Measurements from ENCODE around the gene PRXL2B. TPM values are rescaled to one million over a fixed set of nuclear protein-coding genes. Genes with fewer than 3 reads are reported as not detected.
A peak's percentile ranks its signal among the peaks of the same experiment; 100 is the strongest.
"Not testable (repeated sequence)": the region's sequence is repeated elsewhere in the genome, so short reads cannot be mapped to it uniquely, and the experiment has no call there.

The PRXL2B gene
- total RNA-seq, 2 experiments from 2014 or later, result 23.7 to 36.8 TPM

- ATAC-seq, result no peak
- POLR2A ChIA-PET, result no interaction called here
These were observed 20.2 kb upstream of the PRXL2B start for GRCh38 chr1:2566101-2567045.

GRCh38 chr1:2567083-2567679, 19.4 kb upstream of the PRXL2B start:
- ATAC-seq, result peak; percentile 8
- Mint-ChIP-seq H3K36me3 (ENCODE audit: low read depth) (peaks cover 3% of the 10 kb centered on the region), H3K4me3 (no peak overlapping the region), H3K4me1 (no peaks in the 10 kb centered on the region), H3K27ac (no peak overlapping the region), H3K27me3 (no peaks in the 10 kb centered on the region), H3K9me3 (ENCODE audit: low read depth) (no peaks in the 10 kb centered on the region)
- CTCF ChIA-PET, result no interaction called here
- POLR2A ChIA-PET, result no interaction called here
- DNase-seq, result no peak
- intact Hi-C loops (cut with DNase I, micrococcal nuclease), result no loop called here

More at GRCh38 chr1:2566101-2567045, 20.2 kb upstream of the PRXL2B start:
- Mint-ChIP-seq H3K36me3 (ENCODE audit: low read depth) (peaks cover 5% of the 10 kb centered on the region), H3K27ac (no peak overlapping the region), H3K27me3 (no peaks in the 10 kb centered on the region), H3K4me1 (peaks cover 2% of the 10 kb centered on the region), H3K4me3 (no peak overlapping the region), H3K9me3 (ENCODE audit: low read depth) (no peaks in the 10 kb centered on the region)
- CTCF ChIA-PET, result no interaction called here
- no peak for DNase-seq
- intact Hi-C loops (cut with DNase I, micrococcal nuclease), result no loop called here

GRCh38 chr1:2568187-2568816, 18.3 kb upstream of the PRXL2B start:
- H3K36me3 Mint-ChIP-seq (ENCODE audit: low read depth); CTCF ChIA-PET; DNase-seq; ATAC-seq; intact Hi-C loops (cut with DNase I, micrococcal nuclease); H3K4me3 Mint-ChIP-seq; H3K27ac Mint-ChIP-seq; H3K27me3 Mint-ChIP-seq; H3K9me3 Mint-ChIP-seq (ENCODE audit: low read depth); H3K4me1 Mint-ChIP-seq; POLR2A ChIA-PET: not testable (repeated sequence)

GRCh38 chr1:2569060-2569459, 17.5 kb upstream of the PRXL2B start:
- intact Hi-C loops (cut with DNase I, micrococcal nuclease), result no loop called here
- ChIA-PET CTCF (no interaction called here), POLR2A (no interaction called here)
- peaks cover under 1% of the 10 kb centered on the region for H3K4me1 Mint-ChIP-seq
- H3K4me3 Mint-ChIP-seq, result no peak overlapping the region
- H3K27me3 Mint-ChIP-seq, result no peaks in the 10 kb centered on the region
- no peak overlapping the region for H3K27ac Mint-ChIP-seq
- ATAC-seq (no peak), DNase-seq (no peak)
- H3K9me3 Mint-ChIP-seq (ENCODE audit: low read depth), result peaks cover 12% of the 10 kb centered on the region
- H3K36me3 Mint-ChIP-seq (ENCODE audit: low read depth), result no peaks in the 10 kb centered on the region

GRCh38 chr1:2569703-2570102, 16.9 kb upstream of the PRXL2B start:
- intact Hi-C loops (cut with DNase I, micrococcal nuclease); H3K27ac Mint-ChIP-seq; H3K4me3 Mint-ChIP-seq; POLR2A ChIA-PET; H3K27me3 Mint-ChIP-seq; H3K36me3 Mint-ChIP-seq (ENCODE audit: low read depth); H3K4me1 Mint-ChIP-seq; DNase-seq; ATAC-seq: not testable (repeated sequence)
- H3K9me3 Mint-ChIP-seq (ENCODE audit: low read depth), result peaks cover 15% of the 10 kb centered on the region
- CTCF ChIA-PET, result interaction anchor here (0.6 kb wide), 1 partner anchor 76 kb away, joined by 3 read pairs; no protein-coding TSS in a partner anchor

- H3K27ac Mint-ChIP-seq, result no peak overlapping the region
- POLR2A ChIA-PET, result no interaction called here
- H3K4me1 Mint-ChIP-seq, result peaks cover 4% of the 10 kb centered on the region
- intact Hi-C loops (cut with DNase I, micrococcal nuclease), result no loop called here
- no peaks in the 10 kb centered on the region for H3K36me3 Mint-ChIP-seq (ENCODE audit: low read depth)
- no peak overlapping the region for H3K4me3 Mint-ChIP-seq
- ATAC-seq, result no peak
- no peaks in the 10 kb centered on the region for H3K27me3 Mint-ChIP-seq
- DNase-seq, result no peak
- peaks cover 15% of the 10 kb centered on the region for H3K9me3 Mint-ChIP-seq (ENCODE audit: low read depth)
- CTCF ChIA-PET, result no interaction called here
These were observed 16.2 kb upstream of the PRXL2B start for GRCh38 chr1:2570332-2570731.

GRCh38 chr1:2571348-2571747, 15.2 kb upstream of the PRXL2B start:
- ChIA-PET CTCF (interaction anchor here (0.6 kb wide), 2 partner anchors 16 to 979 kb away, joined by 3 read pairs; no protein-coding TSS in a partner anchor), POLR2A (interaction anchor here (0.7 kb wide), 1 partner anchor 141 kb away, joined by 3 read pairs; no protein-coding TSS in a partner anchor)
- Mint-ChIP-seq H3K27ac (no peak overlapping the region), H3K4me1 (peaks cover 8% of the 10 kb centered on the region), H3K27me3 (no peaks in the 10 kb centered on the region), H3K36me3 (ENCODE audit: low read depth) (no peaks in the 10 kb centered on the region), H3K4me3 (no peak overlapping the region), H3K9me3 (ENCODE audit: low read depth) (peaks cover 15% of the 10 kb centered on the region)
- ATAC-seq, result no peak
- intact Hi-C loops (cut with DNase I, micrococcal nuclease), result no loop called here
- no peak for DNase-seq

GRCh38 chr1:2573250-2573920, 13.2 kb upstream of the PRXL2B start:
- intact Hi-C loops (cut with DNase I, micrococcal nuclease), result no loop called here
- ChIA-PET POLR2A (no interaction called here), CTCF (no interaction called here)
- no peak overlapping the region for H3K27ac Mint-ChIP-seq
- DNase-seq, result no peak
- peaks cover 20% of the 10 kb centered on the region for H3K4me1 Mint-ChIP-seq
- peaks cover 15% of the 10 kb centered on the region for H3K9me3 Mint-ChIP-seq (ENCODE audit: low read depth)
- no peaks in the 10 kb centered on the region for H3K27me3 Mint-ChIP-seq
- no peak for ATAC-seq
- H3K4me3 Mint-ChIP-seq, result no peak overlapping the region
- H3K36me3 Mint-ChIP-seq (ENCODE audit: low read depth), result no peaks in the 10 kb centered on the region

- no peak for ATAC-seq
- DNase-seq, result no peak
- POLR2A ChIA-PET, result interaction anchor here (0.6 kb wide), 1 partner anchor 42 kb away, joined by 5 read pairs; no protein-coding TSS in a partner anchor
- H3K36me3 Mint-ChIP-seq (ENCODE audit: low read depth), result peaks cover 2% of the 10 kb centered on the region
- no peaks in the 10 kb centered on the region for H3K27me3 Mint-ChIP-seq
- no peak overlapping the region for H3K27ac Mint-ChIP-seq
- intact Hi-C loops (cut with DNase I, micrococcal nuclease), result no loop called here
- H3K4me3 Mint-ChIP-seq, result no peak overlapping the region
- CTCF ChIA-PET, result no interaction called here
- peaks cover 28% of the 10 kb centered on the region for H3K4me1 Mint-ChIP-seq
- H3K9me3 Mint-ChIP-seq (ENCODE audit: low read depth), result peaks cover 15% of the 10 kb centered on the region
These were observed 12.2 kb upstream of the PRXL2B start for GRCh38 chr1:2574350-2574749.

- CTCF ChIA-PET, result no interaction called here
- H3K4me3 Mint-ChIP-seq, result peak overlapping the region; percentile 62
- intact Hi-C loops (cut with DNase I, micrococcal nuclease), result loop anchor here in 1 of 2 experiments (5.0 kb wide), 1 partner anchor 1269 kb away; the partner anchor contains the start of genes ACAP3 and PUSL1
- H3K4me1 Mint-ChIP-seq, result peaks cover 43% of the 10 kb centered on the region
- ATAC-seq (no peak), DNase-seq (no peak)
- H3K27ac Mint-ChIP-seq, result peak overlapping the region; percentile 98
- H3K9me3 Mint-ChIP-seq (ENCODE audit: low read depth), result peaks cover 15% of the 10 kb centered on the region
- POLR2A ChIA-PET, result interaction anchor here (0.7 kb wide), 1 partner anchor 29 kb away, joined by 3 read pairs; no protein-coding TSS in a partner anchor
- no peaks in the 10 kb centered on the region for H3K27me3 Mint-ChIP-seq
- peaks cover 2% of the 10 kb centered on the region for H3K36me3 Mint-ChIP-seq (ENCODE audit: low read depth)
These were observed 10.5 kb upstream of the PRXL2B start for GRCh38 chr1:2575801-2576663.
